Ishikawa (cell line): ENCODE data around the gene ZNF493.

ENCODE experiments used
- CEBPB ChIP-seq: IDR thresholded peaks from 2 replicates; pipeline ENCODE4 v1.6.1; 2012
- CREB1 ChIP-seq: IDR thresholded peaks from 2 replicates; pipeline ENCODE4 v1.6.1; 2012; ENCODE audit warnings: low read depth
- EGR1 ChIP-seq: IDR thresholded peaks from 2 replicates; pipeline ENCODE4 v1.6.1; 2012
- EP300 ChIP-seq: IDR thresholded peaks from 2 replicates; pipeline ENCODE4 v1.6.1; 2012; ENCODE audit warnings: borderline replicate concordance
- FOXM1 ChIP-seq: IDR thresholded peaks from 2 replicates; pipeline ENCODE4 v1.6.1; 2012; ENCODE audit warnings: low read depth, borderline replicate concordance
- MAX ChIP-seq: IDR thresholded peaks from 2 replicates; pipeline ENCODE4 v1.6.1; 2012
- NFIC ChIP-seq: IDR thresholded peaks from 2 replicates; pipeline ENCODE4 v1.6.1; 2012
- RAD21 ChIP-seq: IDR thresholded peaks from 2 replicates; pipeline ENCODE4 v1.6.1; 2012; ENCODE audit warnings: low read depth
- REST ChIP-seq: IDR thresholded peaks from 2 replicates; pipeline ENCODE4 v1.6.1; 2012; ENCODE audit warnings: low read depth, mild to moderate bottlenecking
- TAF1 ChIP-seq: IDR thresholded peaks from 2 replicates; pipeline ENCODE4 v1.6.1; 2012; ENCODE audit warnings: low read depth, mild to moderate bottlenecking
- TCF12 ChIP-seq: IDR thresholded peaks from 2 replicates; pipeline ENCODE4 v1.6.1; 2012; ENCODE audit warnings: low read depth
- TEAD4 ChIP-seq: IDR thresholded peaks from 2 replicates; pipeline ENCODE4 v1.6.1; 2012
- USF1 ChIP-seq: IDR thresholded peaks from 2 replicates; pipeline ENCODE4 v1.6.1; 2012
- YY1 ChIP-seq: IDR thresholded peaks from 2 replicates; pipeline ENCODE4 v1.6.1; 2012; ENCODE audit warnings: low read depth
- ZBTB7A ChIP-seq: IDR thresholded peaks from 2 replicates; pipeline ENCODE4 v1.6.1; 2012; ENCODE audit warnings: low read depth

Gene ZNF493

GRCh38 chr19:21434516-21434915, 37.6 kb downstream of the ZNF493 start:
- no peak for TF ChIP-seq CEBPB
- no peak for TF ChIP-seq TAF1
- TF ChIP-seq CREB1: no peak
- TF ChIP-seq FOXM1: no peak
- TF ChIP-seq RAD21: no peak
- no peak for TF ChIP-seq ZBTB7A
- TF ChIP-seq USF1: no peak

- TF ChIP-seq YY1: no peak
- no peak for TF ChIP-seq TCF12
- no peak for TF ChIP-seq TEAD4
- TF ChIP-seq FOXM1: no peak
- TF ChIP-seq EGR1: no peak
- no peak for TF ChIP-seq REST
Measured at GRCh38 chr19:21434967-21435544, 38.1 kb downstream of the ZNF493 start.

- TF ChIP-seq REST (no peak), CEBPB (no peak), EP300 (no peak), TCF12 (no peak), USF1 (no peak), TEAD4 (no peak), RAD21 (no peak), NFIC (no peak), ZBTB7A (no peak), TAF1 (no peak), YY1 (no peak), EGR1 (no peak), MAX (no peak), CREB1 (no peak), FOXM1 (no peak)
Measured at GRCh38 chr19:21439201-21439751, 42.3 kb downstream of the ZNF493 start.

GRCh38 chr19:21440321-21440720, 43.4 kb downstream of the ZNF493 start:
- TF ChIP-seq TEAD4 (no peak), TCF12 (no peak), USF1 (no peak), CREB1 (no peak), YY1 (no peak), CEBPB (no peak), ZBTB7A (no peak), REST (no peak), NFIC (no peak), FOXM1 (no peak), MAX (no peak)
